Suprapubic skin (tissue), 3 donors: ENCODE data around the gene SHC4.

Experiments used
- CTCF ChIP-seq, 2 donors: fragments of 200-600 bp in 1 of 2; fragments of 450-650 bp in 1 of 2; sonication (generic) in 1 of 2; IDR thresholded peaks; one replicate each; pipeline ENCODE4 v1.5.1; 2016 to 2019; ENCODE audit warnings: antibody characterized with exemption in 2 of 2, mild to moderate bottlenecking in 1 of 2, moderate library complexity in 1 of 2
- POLR2A ChIP-seq, 2 donors: fragments of 450-650 bp; IDR thresholded peaks; one replicate each; pipeline ENCODE4 v1.6.1; 2017; ENCODE audit warnings: antibody characterized with exemption in 2 of 2, mild to moderate bottlenecking in 2 of 2, moderate library complexity in 2 of 2

- no peak for TF ChIP-seq CTCF (IDR thresholded peaks at IDR 0.05)
- TF ChIP-seq POLR2A (IDR thresholded peaks at IDR 0.05) = no peak
Observed at GRCh38 chr15:48851956-48852355, 111.8 kb downstream of the SHC4 start.
